Measurements from ENCODE around the gene PHTF1.
A peak's percentile ranks its signal among the peaks of the same experiment; 100 is the strongest.

PHTF1 gene

DNA sequence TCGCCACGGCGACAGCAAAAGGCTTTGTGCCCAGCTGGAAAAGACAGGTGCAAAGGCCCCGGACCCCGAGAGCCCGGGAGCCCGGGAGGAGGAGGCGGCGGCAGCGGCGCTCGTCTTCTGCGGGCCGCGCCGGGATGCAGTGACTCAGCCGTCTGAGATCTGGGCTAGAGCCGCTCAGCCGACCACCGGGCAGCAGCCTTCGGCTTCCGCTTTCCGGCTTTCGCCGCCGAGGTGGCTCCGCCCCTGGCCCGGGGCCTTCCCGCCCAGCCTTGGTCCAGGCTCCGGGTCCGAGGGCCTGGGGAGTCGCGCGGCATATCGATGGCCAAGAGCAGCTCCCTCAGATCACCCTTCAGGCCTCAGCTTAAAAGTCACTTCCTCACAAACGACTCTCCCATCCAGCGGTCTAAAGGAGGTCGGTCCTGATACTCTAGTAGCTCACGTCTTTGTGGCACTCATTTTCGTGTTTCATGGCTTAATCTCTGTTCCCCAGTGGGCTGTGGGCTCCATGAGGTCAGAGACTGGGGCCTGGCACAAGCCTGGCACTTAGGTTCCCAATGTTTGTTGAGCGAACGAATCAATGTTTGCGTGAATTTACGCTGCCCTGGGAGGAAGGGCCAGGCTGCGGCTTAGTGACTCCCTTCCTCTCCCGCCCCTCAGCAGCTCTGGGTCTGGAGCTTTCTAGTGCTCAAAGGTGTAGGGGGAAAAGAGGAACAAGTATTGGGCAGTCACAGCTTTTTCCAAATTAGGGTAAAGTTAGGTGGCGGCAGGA, at the start of gene PHTF1:
Gene PHTF1 (minus strand): TSS at position 154 of the 769 bp plus-strand sequence. CDS start 783 bp downstream, outside the sequence.
- peak; percentile 84 for DNase-seq

DNA sequence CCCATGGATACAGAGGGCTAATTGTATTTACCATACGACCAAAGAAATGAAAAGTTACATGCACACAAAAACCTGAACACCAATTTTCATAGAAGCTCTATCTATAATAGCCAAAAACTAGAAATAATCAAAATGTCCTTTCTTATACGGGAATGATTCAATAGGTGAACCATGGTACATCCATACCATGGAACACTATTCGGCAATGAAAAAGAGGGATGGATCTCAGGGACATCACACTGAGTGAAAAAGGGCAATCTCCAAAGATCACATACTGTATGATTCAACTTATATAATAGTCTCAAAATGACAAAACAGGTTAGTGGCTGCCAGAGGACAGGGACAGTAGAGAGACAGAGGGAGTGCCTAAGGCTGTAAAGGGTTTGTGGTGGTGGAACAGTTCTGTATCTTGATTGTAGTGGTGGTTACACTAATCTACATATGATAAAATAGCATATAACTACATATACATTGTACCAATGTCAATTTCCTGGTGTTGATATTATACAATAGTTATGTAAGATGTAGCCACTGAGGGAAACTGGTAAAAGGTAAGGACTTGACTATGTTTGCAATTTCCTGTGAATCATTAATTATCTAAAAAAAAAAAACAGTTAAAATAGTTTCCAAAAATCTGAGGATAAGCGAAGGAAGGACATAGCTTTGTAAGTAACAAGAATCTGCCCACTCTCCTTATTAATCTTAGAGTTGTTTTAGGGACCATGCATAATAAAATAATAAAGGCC, 49.3 kb upstream of the PHTF1 start:
- DNase-seq = no peak

DNA sequence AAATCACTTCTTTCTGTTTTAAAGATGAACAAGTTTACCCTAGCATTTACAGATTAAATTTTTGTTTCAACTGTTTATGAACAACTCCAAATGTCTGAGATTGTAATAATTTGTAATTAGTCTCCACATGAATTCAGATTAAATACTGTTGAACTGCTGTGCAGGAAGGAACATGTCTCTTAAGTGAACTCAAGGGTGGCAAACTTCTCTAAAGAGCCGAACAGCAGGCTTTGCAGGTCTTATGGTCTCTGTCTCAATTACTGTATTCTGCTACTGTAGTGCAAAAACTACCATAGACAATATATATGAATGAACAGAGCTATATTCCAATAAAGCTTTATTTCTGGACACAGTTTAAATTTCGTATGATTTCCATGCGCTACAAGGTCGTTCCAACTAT, 46.4 kb upstream of the PHTF1 start:
- DNase-seq = no peak

DNA sequence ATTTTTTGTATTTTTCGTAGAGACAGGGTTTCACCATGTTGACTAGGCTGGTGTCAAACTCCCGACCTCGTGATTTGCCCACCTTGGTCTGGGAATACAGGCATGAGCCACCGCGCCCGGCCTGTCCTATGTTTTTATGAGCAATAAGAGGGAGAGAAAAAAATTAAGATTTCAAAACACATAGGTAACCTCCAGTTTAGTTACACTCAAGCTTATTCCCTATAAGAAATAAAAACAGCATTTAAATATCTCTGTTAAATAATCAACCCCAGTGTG, 45.9 kb upstream of the PHTF1 start:
- no peak for DNase-seq

DNA sequence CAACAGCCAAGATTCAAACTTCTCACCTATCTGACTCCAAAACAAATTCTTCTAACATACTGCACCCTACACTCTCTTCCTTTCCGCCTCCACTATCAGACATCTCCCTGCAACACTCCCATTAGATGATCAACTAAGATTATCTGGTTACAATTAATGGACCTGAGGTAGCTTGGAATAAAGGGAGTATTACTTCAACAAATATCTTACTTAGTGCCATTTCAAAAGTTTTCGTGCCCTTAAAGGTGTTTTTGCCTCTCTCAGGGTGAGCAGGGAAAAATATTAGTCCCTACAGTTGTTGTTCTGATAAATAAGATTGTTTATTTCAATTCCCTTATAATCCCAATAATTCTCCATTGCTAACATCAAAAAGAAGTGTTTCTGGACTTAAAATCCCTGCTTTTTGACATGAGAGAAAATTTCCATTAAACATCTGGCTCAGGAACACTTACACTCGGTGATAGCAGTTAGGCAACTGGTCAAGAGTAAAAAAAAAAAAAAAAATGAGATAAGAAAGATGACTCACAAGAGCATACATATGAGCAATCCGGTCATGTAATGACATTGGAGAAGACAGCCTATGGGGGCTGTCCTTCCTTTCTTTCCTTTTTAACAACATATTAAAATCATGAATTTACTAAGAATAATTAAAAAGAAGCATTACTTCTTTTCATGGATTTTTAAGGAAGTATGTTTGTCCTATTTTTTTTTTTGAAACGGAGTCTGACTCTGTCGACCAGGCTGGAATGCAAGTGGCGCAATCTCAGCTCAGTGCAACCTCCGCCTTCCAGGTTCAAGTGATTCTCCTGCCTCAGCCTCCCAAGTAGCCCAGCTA, 45.4 kb upstream of the PHTF1 start:
- no peak for DNase-seq

DNA sequence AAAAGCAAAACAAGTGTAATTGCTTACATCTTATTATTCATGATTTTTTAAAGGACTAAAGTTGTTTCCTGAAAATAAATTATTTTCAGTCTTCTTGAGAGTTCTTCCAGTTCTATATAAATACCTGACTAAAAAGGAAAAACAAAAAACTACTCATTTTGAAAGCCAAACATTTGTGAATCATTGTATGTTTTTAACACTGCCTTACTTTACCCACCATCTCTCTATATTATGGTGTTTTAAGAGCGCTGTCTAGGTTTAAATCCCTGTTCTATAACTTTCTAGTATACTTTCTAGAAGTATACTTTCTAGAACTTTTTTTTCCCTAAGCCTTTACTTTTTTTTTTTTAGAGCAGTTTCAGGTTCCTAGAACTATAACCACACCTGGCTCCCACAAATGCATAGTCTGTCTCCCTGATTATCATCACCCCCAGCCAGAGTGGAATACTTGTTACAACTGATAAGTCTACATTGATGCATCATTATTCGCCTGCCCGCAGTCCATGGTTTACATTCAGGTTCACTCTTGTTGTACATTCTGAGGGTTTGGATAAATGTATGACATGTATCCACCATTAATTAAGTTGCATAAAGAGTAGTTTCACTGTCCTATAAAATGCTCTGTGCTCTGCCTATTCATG, 43.2 kb upstream of the PHTF1 start:
- DNase-seq = no peak

DNA sequence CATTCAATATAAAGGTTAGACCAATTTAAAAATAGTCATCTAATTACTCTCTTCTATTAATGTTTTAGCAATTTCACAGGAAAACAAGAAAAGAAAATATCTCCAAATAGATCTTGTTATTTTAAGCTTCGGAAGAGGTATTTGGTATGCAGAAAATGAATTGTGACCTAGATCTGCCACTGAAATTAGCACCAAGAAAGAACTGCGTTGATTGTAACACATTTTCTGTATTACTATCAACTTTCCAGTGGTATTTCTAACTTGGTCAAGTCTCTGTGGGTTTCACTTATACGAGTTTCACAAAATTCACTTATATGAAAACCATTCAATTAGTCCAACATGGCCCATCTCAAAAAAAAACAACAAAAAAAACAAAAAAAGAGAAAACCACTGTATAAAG, 41.2 kb upstream of the PHTF1 start:
- no peak for DNase-seq

DNA sequence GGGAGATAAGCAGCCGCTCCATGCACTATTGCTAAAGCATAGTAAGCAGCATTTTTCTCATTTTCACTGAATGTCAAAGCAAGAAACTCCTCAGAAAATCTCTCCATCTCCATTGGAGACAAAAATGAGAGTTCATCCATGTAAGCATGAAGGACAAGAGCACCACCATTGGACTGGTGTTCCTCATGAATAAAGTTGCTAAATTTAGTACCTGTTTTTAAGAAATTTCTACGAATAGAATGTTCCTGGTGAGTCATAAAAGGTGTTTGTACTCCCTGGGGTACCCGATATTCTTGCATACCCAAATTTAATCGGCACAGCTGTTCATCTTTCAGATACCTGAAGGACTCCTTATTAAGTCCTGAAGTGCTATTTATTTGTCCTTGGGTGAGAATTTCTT, 38.2 kb upstream of the PHTF1 start:
- no peak for DNase-seq

DNA sequence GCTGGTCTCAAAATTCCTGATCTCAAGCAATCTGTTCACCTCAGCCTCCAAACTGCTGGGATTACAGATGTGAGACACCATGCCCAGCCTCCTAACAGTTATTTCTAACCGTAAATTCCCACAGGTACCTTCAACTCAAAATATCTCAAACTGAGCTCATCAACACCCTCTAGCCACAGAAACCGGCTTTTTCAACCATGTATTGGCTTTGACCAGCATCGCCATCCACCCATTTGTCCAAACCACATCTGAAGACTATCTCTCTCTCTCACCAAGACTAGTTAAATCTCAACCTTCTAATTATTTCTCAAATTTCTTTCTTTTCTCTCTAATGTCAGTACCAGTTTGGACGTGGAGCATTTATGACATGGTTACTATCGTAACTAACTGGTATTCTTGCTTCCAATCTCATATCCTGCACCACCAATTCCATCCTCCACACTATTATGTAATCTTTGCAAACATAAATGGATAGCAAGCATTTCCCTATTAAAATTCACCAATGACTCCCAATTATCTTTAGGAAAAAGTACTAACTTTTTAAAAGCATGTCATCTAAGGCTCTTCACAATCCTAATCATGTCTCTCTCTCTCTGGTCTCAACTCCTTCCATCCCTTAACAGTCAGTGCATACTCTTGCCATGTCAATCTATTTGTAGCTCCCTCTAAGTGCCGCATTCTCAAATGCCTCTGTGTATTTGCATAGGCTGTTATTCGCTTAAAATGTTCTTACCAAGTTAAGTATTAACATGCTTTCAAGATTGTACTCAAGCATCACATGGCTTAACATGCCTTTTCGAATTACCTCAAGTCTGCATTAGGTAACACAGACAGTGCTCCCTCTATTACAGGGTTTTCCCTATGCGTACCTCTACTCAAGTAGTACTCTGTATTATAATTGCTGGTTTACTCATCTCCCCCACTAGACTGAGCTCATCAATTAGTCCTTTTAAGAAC, 34.9 kb upstream of the PHTF1 start:
- no peak for DNase-seq

DNA sequence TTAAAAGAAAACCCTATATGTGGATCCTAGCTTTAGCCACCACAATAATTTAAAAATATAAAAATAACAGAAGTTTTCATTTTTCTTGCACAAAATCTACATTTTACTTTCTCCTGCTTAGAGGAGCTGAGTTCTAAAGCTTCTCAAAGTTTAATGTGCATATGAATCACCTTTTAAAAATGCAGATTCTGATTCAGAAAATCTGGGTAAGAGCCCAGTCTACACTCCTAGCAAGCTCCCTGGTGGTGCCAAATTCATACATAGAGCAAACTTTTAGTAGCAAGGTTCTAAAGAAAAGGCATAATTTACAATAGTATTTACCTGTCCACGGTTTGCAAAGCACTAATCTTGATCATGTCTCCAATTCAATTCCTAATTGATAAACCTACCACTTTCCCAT, 33.7 kb upstream of the PHTF1 start:
- DNase-seq = no peak

DNA sequence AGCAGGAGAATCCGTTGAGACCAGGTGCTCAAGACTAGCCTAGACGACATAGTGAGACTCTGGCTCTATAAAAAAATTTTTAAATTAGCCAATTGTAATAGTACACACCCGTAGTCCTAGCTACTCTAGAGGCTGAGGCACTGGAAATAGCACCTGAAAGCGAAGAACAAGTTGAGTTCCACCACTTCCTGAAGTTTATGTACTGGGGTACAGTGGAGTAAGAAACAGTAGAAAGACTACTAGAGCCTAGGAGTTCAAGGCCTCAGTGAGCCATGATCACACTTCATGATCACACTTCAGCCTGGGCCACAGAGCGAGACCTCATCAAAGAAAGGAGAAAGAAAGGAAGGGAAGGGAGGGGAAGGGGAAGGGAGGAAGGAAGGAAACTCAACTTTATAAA, 33.2 kb upstream of the PHTF1 start:
- no peak for DNase-seq

DNA sequence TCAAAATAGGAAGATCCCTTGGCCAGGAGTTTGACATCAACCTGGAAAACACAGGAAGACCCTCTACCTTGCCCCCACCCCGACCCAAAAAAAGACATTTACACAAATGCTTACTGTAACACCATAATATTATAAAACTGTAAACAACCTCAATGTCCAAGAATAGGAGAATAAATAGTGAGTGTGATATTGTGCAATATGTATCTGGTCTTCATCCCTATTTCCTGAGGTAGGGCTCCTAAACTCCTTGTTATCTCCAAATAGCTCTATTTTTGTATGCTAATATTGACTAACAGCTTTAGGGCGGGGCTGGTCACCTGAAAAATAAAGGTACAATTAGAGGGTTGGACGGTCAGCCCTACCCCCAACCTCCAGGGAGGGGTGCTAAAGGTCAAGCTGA, 29.5 kb upstream of the PHTF1 start:
- no peak for DNase-seq

DNA sequence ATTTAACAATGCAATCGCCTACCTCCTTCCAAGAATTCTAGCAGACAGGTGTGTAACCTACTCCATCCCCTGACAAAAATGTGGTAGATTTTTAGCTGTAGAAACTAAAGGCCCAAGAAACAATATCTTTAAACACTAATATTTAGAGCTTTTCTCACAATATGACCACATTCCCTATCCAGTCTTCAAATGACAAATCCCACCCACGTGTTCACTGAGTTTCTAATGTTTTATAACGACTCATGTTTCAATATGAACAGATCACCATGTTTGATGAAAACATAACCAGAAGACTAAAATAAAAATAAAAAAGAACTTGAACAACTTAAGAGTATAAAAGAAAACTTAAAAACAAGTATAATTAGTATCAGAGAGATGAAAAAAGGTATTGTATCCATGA, 28.4 kb upstream of the PHTF1 start:
- no peak for DNase-seq

DNA sequence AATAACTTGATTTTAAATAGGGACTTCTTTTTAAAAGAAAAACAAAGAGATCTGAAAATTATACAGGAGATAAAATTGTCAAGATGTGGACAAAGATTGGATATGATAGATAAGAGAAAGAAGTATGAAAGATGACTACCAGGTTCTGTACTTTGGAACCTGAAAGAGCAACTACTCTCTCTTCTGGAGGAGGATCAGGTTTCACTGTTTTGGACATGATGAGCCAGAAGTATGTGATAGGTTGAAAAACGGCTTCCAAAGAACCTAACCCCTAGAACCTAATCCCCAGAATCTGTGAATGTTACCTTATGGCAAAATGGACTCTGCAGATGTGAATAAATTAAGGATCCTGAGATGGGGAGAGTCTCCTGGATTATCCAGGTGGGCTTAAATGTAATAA, 26.8 kb upstream of the PHTF1 start:
- DNase-seq = no peak

DNA sequence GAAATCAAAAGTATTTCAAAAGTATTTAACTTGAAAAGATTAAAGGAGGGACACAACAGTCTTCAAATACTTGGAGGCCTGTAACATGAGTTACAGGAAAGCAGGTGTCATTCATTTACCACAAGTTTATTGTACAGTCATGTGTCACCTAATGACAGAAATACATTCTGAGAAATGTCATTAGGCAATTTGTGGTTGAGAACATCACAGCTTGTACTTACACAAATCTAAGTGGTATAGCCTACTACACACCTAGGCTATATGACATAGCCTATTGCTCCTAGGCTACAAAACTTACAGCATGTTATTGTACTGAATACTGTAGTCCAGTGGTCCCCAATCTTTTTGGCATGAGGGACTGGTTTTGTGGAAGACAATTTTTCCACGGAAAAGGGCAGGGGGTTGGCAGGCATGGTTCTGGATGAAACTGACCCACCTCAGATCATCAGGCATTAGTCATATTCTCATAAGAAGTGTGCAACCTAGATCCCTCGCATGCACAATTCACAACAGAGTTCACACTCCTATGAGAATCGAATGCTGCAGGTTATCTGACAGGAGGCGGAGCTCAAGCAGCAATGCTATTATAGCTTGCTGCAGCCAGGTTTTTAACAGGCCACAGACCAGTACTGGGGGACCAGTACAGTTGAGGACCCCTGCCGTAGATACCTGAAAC, 25.0 kb upstream of the PHTF1 start:
- DNase-seq = no peak

DNA sequence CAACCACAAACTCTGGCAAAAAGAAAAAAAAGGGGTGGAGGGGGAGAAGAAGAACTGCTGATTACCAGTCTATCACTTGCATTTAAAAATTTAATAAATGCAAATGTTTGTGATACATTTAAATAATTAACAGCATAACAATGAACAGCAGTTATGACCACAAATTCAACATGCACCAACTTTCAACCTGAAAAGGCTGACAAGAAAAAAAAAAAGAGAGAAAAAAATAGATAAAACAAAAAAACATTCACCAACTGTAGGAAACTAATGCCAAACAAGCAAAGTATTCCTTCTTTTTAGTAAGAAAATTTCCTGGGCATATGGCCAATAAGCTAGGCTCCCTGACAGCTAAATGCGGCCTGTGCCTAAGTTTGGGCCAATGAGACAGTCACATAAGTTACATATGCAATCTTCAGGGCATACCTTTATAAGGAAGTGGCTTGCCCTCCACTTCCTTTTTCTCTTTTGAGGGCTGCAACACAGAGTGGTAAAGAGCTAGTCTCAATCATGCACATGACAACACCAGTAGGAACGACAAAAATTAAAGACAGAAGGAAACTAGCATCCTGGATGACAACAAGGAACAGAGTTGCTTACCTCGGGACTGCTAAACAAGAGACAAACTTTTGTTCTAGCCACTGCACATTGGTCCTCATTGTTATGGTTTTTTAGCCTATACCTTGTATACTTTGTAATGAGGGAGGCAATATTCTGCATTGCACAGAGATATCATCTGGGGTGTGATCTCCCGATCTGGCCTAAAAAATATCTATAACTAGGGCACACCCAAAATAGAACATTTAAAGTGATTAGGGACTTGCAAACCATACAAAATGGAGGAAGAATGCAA, 24.2 kb upstream of the PHTF1 start:
- DNase-seq = peak; percentile 39

DNA sequence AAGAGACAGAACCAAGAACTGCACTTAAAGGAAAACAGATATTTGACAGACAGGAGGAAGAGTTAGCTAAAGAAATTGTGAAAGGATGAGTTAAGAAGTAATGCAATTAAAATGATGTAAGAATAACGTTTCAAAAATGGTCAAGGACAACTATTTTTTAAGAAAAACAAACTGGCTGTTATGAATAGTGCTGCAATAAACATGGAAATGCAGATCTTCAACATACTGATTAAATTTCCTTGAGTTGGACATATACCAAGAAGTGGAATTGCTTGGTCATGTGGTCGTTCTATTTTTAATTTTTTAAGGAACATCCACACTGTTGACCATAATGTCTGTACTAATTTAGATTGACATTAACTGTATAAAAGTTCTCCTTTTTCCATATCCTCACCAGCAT, 23.1 kb upstream of the PHTF1 start:
- no peak for DNase-seq

DNA sequence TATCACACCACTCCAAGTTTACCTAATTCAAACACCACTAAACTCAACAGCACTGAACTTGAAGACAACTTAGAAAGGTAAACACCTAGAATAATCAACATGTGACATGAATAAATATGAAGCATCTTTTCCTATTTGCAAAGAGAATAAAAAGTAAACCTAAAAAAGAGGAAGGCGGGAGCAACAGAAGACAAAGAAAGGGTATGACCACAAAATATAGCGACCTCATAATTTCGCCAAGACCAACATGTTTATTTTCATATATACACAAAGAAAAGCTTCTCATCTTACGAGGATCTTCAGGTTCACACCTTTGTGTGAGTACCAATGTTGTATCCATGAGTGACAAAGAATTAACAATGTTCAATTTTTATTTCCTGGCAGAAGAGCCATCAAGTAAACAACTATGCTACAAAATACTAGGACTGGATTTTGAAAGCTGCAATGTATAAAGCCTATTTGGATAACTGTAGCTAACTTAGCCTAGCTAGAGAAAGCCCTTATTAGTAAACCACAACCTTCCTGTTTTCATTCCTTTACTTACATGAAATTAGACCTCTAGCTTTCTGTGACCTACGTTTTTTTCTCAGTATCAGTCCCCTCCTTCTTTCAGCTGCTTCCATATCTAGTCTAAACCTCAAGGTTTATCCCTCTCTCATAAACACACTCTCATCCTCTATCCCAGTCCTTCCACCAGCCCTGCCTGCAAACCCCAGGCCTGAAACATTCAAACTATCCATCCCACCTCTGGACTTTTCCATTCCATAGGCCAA, 21.3 kb upstream of the PHTF1 start:
- DNase-seq = no peak

DNA sequence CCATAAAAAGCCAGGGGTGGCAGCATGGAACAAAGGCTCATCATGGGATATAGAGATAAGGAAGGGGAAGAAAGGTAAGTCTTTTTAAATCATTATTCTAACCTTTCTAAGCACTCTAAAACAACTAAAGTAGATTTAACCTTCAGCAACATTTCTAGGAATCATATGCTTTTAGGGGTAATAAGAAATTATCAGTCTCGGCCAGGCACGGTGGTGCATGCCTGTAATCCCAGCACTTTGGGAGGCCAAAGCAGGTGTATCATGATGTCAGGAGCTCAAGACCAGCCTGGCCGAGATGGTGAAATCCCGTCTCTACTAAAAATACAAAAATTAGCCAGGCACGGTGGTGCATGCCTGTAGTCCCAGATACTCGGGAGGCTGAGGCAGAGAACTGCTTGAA, 20.3 kb upstream of the PHTF1 start:
- no peak for DNase-seq

DNA sequence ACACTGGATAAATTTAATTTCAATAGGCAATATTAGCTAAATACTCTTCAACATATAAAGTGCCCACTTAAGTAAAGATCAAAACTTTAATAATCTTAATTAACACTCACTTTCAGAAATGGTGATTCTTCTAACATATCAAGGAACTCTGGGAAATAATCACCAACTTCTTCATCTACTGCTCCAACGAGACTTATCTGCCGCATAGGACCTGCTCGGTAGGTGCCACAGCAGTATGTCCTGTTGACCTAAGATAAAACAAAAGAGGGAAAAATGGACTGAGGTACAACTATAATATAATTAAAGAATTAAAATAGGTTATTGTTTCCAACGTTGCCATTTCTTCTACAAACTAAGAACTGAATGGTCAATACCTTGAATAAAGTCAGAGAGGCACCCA, 18.3 kb upstream of the PHTF1 start:
- no peak for DNase-seq

Measured in right hindlimb (tissue), 1 donor.